ENCODE results near the gene C3orf70. TPM values are rescaled to one million over a fixed set of nuclear protein-coding genes. Genes with fewer than 3 reads are reported as not detected.

The C3orf70 gene
- total RNA-seq (under 1 TPM in 1 of 5 experiments, not detected in 4; 0.05 TPM), polyA plus RNA-seq (not detected), total RNA-seq (not detected)

GRCh38 chr3:185152410-185153170, at the start of gene C3orf70:
C3orf70 (minus strand) TSS chr3:185153060; CDS start chr3:185152823, 237 bp downstream.
- H3K27ac Mint-ChIP-seq, result peak within 1 kb of the TSS in 1 of 9 donors; percentile 20
- H3K27me3 Mint-ChIP-seq, result peaks cover 35 to 45% (median 41%) of the 10 kb centered on the region in 5 donors
- Histone ChIP-seq H3K4me1 (ENCODE audit: control insufficient read depth in 2 of 2, insufficient read depth in 2 of 2, low read length in 2 of 2) (peaks cover 0 to 4% of the 10 kb centered on the region in 2 donors), H3K36me3 (ENCODE audit: control insufficient read depth in 2 of 3, insufficient read depth in 3 of 3, low read length in 3 of 3) (no peaks in the 10 kb centered on the region), H3K4me3 (ENCODE audit: low read length) (peak within 1 kb of the TSS; percentile 17), H3K9me3 (ENCODE audit: control insufficient read depth in 2 of 3, low read length in 3 of 3) (no peaks in the 10 kb centered on the region), H3K27ac (ENCODE audit: low read depth, low read length) (no peak within 1 kb of the TSS), H3K27me3 (ENCODE audit: control insufficient read depth in 2 of 2, insufficient read depth in 2 of 2, low read length in 2 of 2) (peaks cover 3 to 19% of the 10 kb centered on the region in 2 donors)
- H3K36me3 Mint-ChIP-seq, result no peaks in the 10 kb centered on the region
- intact Hi-C loops (cut with micrococcal nuclease), result loop anchor here in 1 of 2 donors (10.0 kb wide), 1 partner anchor 338 kb away; the partner anchor contains the start of gene VPS8
- ChIA-PET CTCF (no interaction called here), POLR2A (no interaction called here)
- peak within 1 kb of the TSS in 8 of 10 donors; percentile 67 to 89 (median 80) for H3K4me3 Mint-ChIP-seq
- peaks cover 0 to 3% (median 0%) of the 10 kb centered on the region in 11 donors for H3K9me3 Mint-ChIP-seq
- ATAC-seq (peak; percentile 64), DNase-seq (peak in 6 of 9 donors; percentile 4 to 38 (median 10))
- H3K4me1 Mint-ChIP-seq, result peaks cover 0 to 6% (median 0%) of the 10 kb centered on the region in 7 donors

- CTCF ChIA-PET, result no interaction called here
- Mint-ChIP-seq H3K36me3 (peaks cover 0 to 16% (median 9%) of the 10 kb centered on the region in 5 donors), H3K9me3 (no peaks in the 10 kb centered on the region), H3K4me1 (no peaks in the 10 kb centered on the region), H3K27me3 (peaks cover 0 to 4% (median 0%) of the 10 kb centered on the region in 5 donors), H3K4me3 (no peak overlapping the region), H3K27ac (no peak overlapping the region)
- Histone ChIP-seq H3K27ac (ENCODE audit: low read depth, low read length) (no peak overlapping the region), H3K4me3 (ENCODE audit: low read length) (no peak overlapping the region), H3K36me3 (ENCODE audit: control insufficient read depth in 2 of 3, insufficient read depth in 3 of 3, low read length in 3 of 3) (no peaks in the 10 kb centered on the region), H3K4me1 (ENCODE audit: control insufficient read depth in 2 of 2, insufficient read depth in 2 of 2, low read length in 2 of 2) (no peaks in the 10 kb centered on the region), H3K27me3 (ENCODE audit: control insufficient read depth in 2 of 2, insufficient read depth in 2 of 2, low read length in 2 of 2) (no peaks in the 10 kb centered on the region), H3K9me3 (ENCODE audit: control insufficient read depth in 2 of 3, low read length in 3 of 3) (no peaks in the 10 kb centered on the region)
- ATAC-seq (no peak), DNase-seq (no peak)
- POLR2A ChIA-PET, result no interaction called here
- intact Hi-C loops (cut with micrococcal nuclease), result no loop called here
These were observed 47.8 kb upstream of the C3orf70 start for GRCh38 chr3:185200639-185201038.

GRCh38 chr3:185199671-185200070, 46.8 kb upstream of the C3orf70 start:
- Mint-ChIP-seq H3K27me3 (peaks cover 0 to 4% (median 0%) of the 10 kb centered on the region in 5 donors), H3K36me3 (peaks cover 3 to 16% (median 9%) of the 10 kb centered on the region in 5 donors), H3K9me3 (peaks cover 0 to 5% (median 0%) of the 10 kb centered on the region in 11 donors), H3K4me3 (no peak overlapping the region), H3K27ac (no peak overlapping the region), H3K4me1 (no peaks in the 10 kb centered on the region)
- ATAC-seq, result no peak
- Histone ChIP-seq H3K27ac (ENCODE audit: low read depth, low read length) (no peak overlapping the region), H3K4me3 (ENCODE audit: low read length) (no peak overlapping the region), H3K27me3 (ENCODE audit: control insufficient read depth in 2 of 2, insufficient read depth in 2 of 2, low read length in 2 of 2) (no peaks in the 10 kb centered on the region), H3K9me3 (ENCODE audit: control insufficient read depth in 2 of 3, low read length in 3 of 3) (no peaks in the 10 kb centered on the region), H3K36me3 (ENCODE audit: control insufficient read depth in 2 of 3, insufficient read depth in 3 of 3, low read length in 3 of 3) (no peaks in the 10 kb centered on the region), H3K4me1 (ENCODE audit: control insufficient read depth in 2 of 2, insufficient read depth in 2 of 2, low read length in 2 of 2) (no peaks in the 10 kb centered on the region)
- POLR2A ChIA-PET, result no interaction called here
- DNase-seq, result no peak
- CTCF ChIA-PET, result no interaction called here
- intact Hi-C loops (cut with micrococcal nuclease), result no loop called here

- no peak overlapping the region for H3K4me3 Mint-ChIP-seq
- Histone ChIP-seq H3K27me3 (ENCODE audit: control insufficient read depth in 2 of 2, insufficient read depth in 2 of 2, low read length in 2 of 2) (no peaks in the 10 kb centered on the region), H3K27ac (ENCODE audit: low read depth, low read length) (no peak overlapping the region), H3K4me3 (ENCODE audit: low read length) (no peak overlapping the region), H3K36me3 (ENCODE audit: control insufficient read depth in 2 of 3, insufficient read depth in 3 of 3, low read length in 3 of 3) (no peaks in the 10 kb centered on the region), H3K4me1 (ENCODE audit: control insufficient read depth in 2 of 2, insufficient read depth in 2 of 2, low read length in 2 of 2) (no peaks in the 10 kb centered on the region), H3K9me3 (ENCODE audit: control insufficient read depth in 2 of 3, low read length in 3 of 3) (no peaks in the 10 kb centered on the region)
- H3K36me3 Mint-ChIP-seq, result peaks cover 3 to 13% (median 9%) of the 10 kb centered on the region in 5 donors
- no peaks in the 10 kb centered on the region for H3K4me1 Mint-ChIP-seq
- intact Hi-C loops (cut with micrococcal nuclease), result no loop called here
- CTCF ChIA-PET, result no interaction called here
- ATAC-seq, result no peak
- POLR2A ChIA-PET, result no interaction called here
- H3K27ac Mint-ChIP-seq, result no peak overlapping the region
- peaks cover 0 to 4% (median 0%) of the 10 kb centered on the region in 5 donors for H3K27me3 Mint-ChIP-seq
- peaks cover 0 to 5% (median 0%) of the 10 kb centered on the region in 11 donors for H3K9me3 Mint-ChIP-seq
- no peak for DNase-seq
These were observed 46.3 kb upstream of the C3orf70 start for GRCh38 chr3:185199206-185199605.

GRCh38 chr3:185197068-185197467, 44.2 kb upstream of the C3orf70 start:
- ATAC-seq, result no peak
- POLR2A ChIA-PET, result no interaction called here
- intact Hi-C loops (cut with micrococcal nuclease), result no loop called here

GRCh38 chr3:185195652-185196051, 42.8 kb upstream of the C3orf70 start:
- CTCF ChIA-PET, result no interaction called here
- no peaks in the 10 kb centered on the region for H3K4me1 Mint-ChIP-seq
- no peak overlapping the region for H3K27ac Mint-ChIP-seq
- peaks cover 0 to 11% (median 0%) of the 10 kb centered on the region in 5 donors for H3K27me3 Mint-ChIP-seq
- H3K27me3 ChIP-seq (ENCODE audit: control insufficient read depth in 2 of 2, insufficient read depth in 2 of 2, low read length in 2 of 2), result no peaks in the 10 kb centered on the region
- H3K36me3 ChIP-seq (ENCODE audit: control insufficient read depth in 2 of 3, insufficient read depth in 3 of 3, low read length in 3 of 3), result no peaks in the 10 kb centered on the region
- POLR2A ChIA-PET, result no interaction called here
- H3K4me1 ChIP-seq (ENCODE audit: control insufficient read depth in 2 of 2, insufficient read depth in 2 of 2, low read length in 2 of 2), result no peaks in the 10 kb centered on the region
- no peak overlapping the region for H3K4me3 ChIP-seq (ENCODE audit: low read length)
- intact Hi-C loops (cut with micrococcal nuclease), result no loop called here
- H3K9me3 Mint-ChIP-seq, result peaks cover 0 to 5% (median 0%) of the 10 kb centered on the region in 11 donors
- no peaks in the 10 kb centered on the region for H3K9me3 ChIP-seq (ENCODE audit: control insufficient read depth in 2 of 3, low read length in 3 of 3)
- peaks cover 3 to 20% (median 8%) of the 10 kb centered on the region in 5 donors for H3K36me3 Mint-ChIP-seq
- H3K4me3 Mint-ChIP-seq, result no peak overlapping the region
- DNase-seq, result no peak
- no peak overlapping the region for H3K27ac ChIP-seq (ENCODE audit: low read depth, low read length)
- ATAC-seq, result no peak

More at GRCh38 chr3:185197068-185197467, 44.2 kb upstream of the C3orf70 start:
- H3K27ac ChIP-seq (ENCODE audit: low read depth, low read length), result no peak overlapping the region
- no peaks in the 10 kb centered on the region for H3K36me3 ChIP-seq (ENCODE audit: control insufficient read depth in 2 of 3, insufficient read depth in 3 of 3, low read length in 3 of 3)
- Mint-ChIP-seq H3K36me3 (peaks cover 3 to 23% (median 14%) of the 10 kb centered on the region in 5 donors), H3K9me3 (peaks cover 0 to 5% (median 0%) of the 10 kb centered on the region in 11 donors), H3K27me3 (peaks cover 0 to 11% (median 0%) of the 10 kb centered on the region in 5 donors), H3K4me3 (no peak overlapping the region), H3K27ac (no peak overlapping the region), H3K4me1 (no peaks in the 10 kb centered on the region)
- H3K9me3 ChIP-seq (ENCODE audit: control insufficient read depth in 2 of 3, low read length in 3 of 3), result no peaks in the 10 kb centered on the region
- no peaks in the 10 kb centered on the region for H3K27me3 ChIP-seq (ENCODE audit: control insufficient read depth in 2 of 2, insufficient read depth in 2 of 2, low read length in 2 of 2)
- DNase-seq, result no peak
- CTCF ChIA-PET, result no interaction called here
- H3K4me1 ChIP-seq (ENCODE audit: control insufficient read depth in 2 of 2, insufficient read depth in 2 of 2, low read length in 2 of 2), result no peaks in the 10 kb centered on the region
- H3K4me3 ChIP-seq (ENCODE audit: low read length), result no peak overlapping the region
